Body of pancreas (tissue), 4 donors: Measurements from ENCODE around the gene PALS2.

Source experiments
- POLR2A ChIP-seq, 3 donors: fragments of 450-650 bp; IDR thresholded peaks; one replicate each; pipeline ENCODE4 v1.6.1; 2016; ENCODE audit warnings: antibody characterized with exemption in 3 of 3, mild to moderate bottlenecking in 2 of 3
- TF ChIP-seq, protein P1 (sequence below), 7 experiments: fragments of 450-650 bp in 4 of 7; fragments of 200-600 bp in 3 of 7; sonication (generic) in 3 of 7; IDR thresholded peaks; one replicate each; pipeline ENCODE4 v1.5.1; 2016 to 2019; ENCODE audit warnings: antibody characterized with exemption in 7 of 7

DNA sequence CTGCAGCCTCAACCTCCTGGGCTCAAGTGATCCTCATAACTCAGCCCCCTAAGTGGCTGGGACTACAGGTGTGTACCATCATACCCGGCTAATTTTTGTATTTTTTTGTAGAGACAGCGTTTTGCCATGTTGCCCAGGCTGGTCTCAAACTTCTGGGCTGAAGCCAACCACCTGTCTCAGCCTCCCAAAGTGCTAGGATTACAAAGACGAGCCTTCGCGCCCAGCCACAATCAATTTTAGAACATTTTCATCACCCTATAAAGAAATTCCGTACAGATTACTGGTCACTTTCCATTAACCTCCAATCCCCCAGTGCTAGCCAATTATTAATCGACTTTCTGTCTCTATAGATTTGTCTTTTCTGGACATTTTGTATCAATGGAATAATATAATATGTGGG, 32.3 kb upstream of the PALS2 start:
- TF ChIP-seq, protein P1, sequence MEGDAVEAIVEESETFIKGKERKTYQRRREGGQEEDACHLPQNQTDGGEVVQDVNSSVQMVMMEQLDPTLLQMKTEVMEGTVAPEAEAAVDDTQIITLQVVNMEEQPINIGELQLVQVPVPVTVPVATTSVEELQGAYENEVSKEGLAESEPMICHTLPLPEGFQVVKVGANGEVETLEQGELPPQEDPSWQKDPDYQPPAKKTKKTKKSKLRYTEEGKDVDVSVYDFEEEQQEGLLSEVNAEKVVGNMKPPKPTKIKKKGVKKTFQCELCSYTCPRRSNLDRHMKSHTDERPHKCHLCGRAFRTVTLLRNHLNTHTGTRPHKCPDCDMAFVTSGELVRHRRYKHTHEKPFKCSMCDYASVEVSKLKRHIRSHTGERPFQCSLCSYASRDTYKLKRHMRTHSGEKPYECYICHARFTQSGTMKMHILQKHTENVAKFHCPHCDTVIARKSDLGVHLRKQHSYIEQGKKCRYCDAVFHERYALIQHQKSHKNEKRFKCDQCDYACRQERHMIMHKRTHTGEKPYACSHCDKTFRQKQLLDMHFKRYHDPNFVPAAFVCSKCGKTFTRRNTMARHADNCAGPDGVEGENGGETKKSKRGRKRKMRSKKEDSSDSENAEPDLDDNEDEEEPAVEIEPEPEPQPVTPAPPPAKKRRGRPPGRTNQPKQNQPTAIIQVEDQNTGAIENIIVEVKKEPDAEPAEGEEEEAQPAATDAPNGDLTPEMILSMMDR (IDR thresholded peaks at IDR 0.05): no peak
- no peak for TF ChIP-seq POLR2A (IDR thresholded peaks at IDR 0.05)
